HG02885 (cell line): Measurements from ENCODE around the gene NBPF3.
"Not testable (repeated sequence)": the region's sequence is repeated elsewhere in the genome, so short reads cannot be mapped to it uniquely, and the experiment has no call there.

Source experiments
- ATAC-seq: cut with Tn5 transposase; IDR thresholded peaks from one replicate; pipeline ENCODE4 v1.9.1; 2021; ENCODE audit warnings: mild to moderate bottlenecking; ENCODE audit not compliant: unreplicated experiment, poor library complexity

NBPF3 gene

DNA sequence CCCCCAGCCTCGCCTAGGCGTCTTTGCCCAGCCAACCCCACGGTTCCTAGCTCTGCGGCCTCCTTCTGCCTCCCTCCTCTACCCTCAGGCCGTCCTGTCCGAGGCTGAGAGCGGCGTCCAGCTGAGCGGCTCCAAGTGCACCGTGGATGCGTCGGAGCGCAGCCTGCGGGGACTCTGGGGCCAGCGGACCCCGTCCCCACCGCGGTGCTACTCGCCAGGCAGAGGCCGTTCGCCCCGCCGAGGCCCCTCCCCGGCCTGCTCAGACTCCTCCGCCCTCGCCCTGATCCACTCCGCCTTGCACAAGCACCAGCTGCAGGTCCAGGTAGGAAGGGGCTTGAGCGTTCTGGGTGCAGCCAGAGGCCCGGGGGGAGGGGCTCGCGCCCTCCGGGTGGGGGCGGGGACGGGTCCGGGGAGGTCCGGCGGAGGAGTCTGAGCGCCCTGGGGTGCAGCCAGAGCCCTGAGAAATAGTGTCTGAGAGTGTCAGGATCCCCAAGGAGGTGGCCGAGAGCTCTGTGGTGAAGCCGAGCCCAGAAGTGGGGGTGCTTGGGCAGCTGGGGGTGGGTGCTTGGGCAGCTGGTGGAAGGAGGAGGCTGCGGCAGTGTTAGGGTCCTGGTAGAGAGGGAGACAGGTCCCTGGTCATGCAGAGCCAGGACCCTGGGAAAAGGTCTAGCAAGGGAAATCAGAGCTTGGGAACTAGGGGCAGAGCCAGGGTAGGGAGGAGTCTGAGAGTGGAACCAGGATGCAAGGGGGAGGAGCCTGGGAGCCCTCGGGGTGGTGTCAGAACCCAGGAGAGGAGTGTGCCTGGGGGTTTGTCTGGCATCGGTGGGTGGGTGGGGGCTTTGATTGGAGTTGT lies 3.2 kb upstream of the NBPF3 start:
- ATAC-seq = no peak

DNA sequence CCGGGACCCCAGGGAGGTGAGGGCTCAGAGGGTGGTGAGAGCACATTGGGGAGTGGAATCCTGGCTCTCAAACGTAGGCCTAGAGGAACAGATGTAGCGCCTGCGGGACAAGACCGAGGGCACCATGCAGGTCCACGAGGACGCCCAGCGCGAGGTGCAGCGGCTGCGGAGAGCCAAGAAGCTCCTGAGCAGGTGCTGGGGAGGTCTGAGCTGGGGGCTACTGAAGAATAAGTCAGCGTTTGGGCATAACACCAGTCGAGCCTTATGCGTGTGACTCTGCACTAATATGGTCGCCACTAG lies 2.6 kb upstream of the NBPF3 start:
- no peak for ATAC-seq

DNA sequence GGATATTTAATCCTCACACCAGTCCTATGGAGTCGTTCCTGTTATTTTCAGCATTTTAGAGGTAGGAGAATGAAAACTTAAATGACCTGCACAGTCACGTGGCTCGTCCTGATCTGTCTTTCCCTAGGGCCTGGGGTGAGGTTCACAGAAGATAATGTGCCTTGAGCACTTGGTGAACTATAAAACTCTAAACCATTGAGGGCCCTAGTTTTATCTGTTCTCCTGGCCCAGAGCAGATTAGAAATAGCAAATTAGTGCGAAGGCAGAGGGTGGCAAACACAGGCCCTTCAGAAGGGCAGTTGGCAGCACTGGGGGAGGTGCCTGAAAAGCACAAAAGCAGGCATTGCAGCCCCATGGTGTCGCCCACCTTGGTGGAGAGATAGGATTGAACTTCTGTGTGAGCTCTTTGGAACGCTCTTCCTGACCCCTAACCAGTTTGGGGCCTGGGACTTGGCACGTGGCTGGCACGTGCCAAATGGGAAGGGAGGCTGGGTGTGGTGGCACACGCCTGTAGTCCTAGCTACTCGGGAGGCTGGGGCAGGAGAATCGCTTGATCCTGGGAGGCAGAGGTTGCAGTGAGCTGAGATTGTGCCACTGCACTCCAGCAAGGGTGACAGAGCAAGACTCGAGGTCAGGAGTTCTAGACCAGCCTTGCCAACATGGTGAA lies 1.2 kb upstream of the NBPF3 start:
- ATAC-seq = not testable (repeated sequence)

DNA sequence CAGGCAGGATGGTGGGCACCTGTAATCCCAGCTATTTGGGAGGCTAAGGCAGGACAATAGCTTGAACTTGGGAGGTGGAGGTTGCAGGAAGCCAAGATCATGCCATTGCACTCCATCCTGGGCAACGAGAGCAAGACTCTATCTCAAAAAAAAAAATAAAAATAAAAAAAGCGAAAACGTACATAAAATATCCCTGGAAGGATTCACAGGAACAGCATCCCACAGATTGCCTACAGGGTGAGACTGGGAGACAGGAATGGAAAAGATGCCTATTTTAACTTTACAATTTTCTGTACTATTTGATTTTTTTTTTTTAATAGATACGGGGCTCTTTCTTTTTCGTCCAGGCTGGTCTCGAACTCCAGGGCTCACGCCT lies 604 bp upstream of the NBPF3 start:
- ATAC-seq = no peak

DNA sequence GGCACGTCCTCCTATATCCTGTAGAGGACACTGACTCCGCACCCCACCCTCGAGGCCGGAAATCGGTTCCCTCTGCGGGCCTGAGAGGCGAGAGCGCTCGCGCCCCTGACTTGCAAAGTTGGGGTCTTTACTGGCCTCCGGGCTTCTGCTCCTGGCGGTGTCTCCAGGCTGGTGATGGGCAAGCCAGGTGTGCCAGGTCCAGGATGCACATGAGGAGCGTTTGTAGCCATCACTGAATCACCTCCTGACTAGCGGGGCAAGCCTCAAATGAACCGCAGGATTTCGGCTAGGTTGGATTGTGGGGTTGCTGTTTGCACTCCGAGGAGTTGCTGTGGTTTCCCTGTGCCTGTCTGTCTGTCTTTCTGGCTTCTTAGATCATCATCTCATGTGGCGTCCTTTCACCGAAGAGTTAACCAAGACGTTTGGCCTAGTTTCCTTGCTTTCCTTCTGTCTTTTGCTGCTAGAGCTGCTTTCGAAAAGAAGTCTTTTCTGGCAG lies 741 bp downstream of the NBPF3 start:
- ATAC-seq = not testable (repeated sequence)

DNA sequence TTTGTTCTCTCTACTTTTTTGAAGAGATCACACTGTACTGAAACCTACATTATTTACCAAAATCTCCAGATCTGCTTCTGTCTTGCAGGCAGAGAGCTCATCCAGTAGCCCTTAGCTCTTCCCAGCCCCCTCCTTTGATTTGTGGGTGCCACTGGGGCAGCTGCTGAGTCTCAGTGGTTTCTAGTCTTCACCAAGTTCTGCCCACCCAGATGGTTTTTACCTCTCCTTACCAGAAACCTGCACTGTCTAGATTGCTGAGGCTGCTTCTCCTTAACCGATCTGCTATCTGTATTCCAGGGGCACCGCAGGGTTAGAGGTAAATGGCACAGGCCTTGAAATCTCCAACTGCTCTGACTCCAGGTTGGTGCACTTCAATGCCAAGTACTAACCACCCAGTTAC lies 6.7 kb downstream of the NBPF3 start:
- not testable (repeated sequence) for ATAC-seq

DNA sequence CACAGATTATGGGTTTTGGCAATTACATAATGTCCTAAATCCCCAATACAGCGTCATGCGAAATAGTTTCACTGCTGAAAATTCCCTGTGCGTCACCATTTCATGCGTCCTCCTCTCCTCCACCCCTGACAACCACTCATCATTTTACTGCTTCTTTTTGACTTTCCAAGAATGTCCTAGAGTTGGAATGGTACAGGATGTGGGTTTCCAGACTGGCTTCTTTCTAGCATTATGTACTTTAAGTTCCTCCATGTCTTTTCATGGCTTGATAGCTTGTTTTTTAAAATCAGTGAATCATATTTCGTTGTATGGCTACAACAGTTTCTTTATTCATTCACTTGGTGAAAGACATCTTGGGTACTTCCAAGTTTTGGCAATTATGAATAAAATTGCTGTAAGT lies 7.4 kb downstream of the NBPF3 start:
- no peak for ATAC-seq

DNA sequence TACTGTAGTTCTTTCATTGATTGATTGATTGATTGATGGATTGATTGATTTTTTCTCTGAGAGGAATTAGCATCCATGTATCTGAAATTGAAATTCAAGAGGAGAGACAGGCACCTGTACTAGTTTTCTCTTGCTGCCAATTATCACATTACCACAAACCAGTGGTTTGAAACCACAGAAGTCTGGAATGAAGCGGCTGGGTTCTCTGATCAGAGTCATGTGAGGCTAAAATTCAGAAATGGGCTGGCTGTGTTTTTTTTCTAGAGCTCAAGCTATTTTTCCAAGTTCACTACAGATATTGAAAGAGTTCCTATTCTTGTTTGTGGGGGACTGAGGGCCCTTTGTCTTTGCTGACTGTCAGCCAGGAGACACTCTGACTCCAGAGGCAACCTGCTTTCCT lies 10.0 kb downstream of the NBPF3 start:
- no peak for ATAC-seq

DNA sequence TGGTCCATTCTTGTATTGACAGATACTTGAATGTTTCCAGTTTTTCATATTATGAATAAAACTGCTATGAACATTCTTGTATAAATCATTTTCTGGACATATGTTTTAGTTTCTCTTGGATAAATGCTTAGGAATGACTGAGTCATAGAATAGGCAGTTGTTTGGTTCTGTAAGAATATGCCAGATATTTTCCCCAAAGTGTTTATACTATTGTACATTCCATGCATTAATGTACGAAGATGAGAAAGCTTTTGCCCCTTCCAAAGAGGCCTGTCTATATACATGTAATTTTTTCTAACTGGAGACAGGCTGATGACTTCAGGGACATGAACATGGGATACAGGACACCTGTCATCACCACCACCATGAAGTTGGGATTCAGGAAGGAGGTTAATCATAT lies 11.3 kb downstream of the NBPF3 start:
- no peak for ATAC-seq

DNA sequence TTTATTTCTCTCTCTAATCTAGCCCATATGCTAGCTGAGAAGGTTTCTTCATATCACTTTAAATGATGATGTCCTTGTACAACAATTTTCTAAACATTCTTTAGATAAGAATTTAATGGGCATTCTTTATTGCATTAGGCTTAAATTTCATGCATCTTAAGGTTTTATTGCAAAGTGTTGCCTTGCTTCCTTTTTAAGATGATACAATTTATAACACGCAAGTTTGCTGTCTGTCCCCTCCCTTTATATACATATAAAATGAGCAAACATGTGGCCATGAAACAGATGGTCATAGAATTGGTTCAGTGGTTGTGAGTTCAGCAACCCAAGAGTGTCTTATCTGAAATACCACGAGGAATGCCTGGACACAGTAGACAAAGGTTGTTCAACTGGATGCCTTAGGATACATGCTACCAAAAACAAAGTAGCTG lies 12.1 kb downstream of the NBPF3 start:
- ATAC-seq = no peak

DNA sequence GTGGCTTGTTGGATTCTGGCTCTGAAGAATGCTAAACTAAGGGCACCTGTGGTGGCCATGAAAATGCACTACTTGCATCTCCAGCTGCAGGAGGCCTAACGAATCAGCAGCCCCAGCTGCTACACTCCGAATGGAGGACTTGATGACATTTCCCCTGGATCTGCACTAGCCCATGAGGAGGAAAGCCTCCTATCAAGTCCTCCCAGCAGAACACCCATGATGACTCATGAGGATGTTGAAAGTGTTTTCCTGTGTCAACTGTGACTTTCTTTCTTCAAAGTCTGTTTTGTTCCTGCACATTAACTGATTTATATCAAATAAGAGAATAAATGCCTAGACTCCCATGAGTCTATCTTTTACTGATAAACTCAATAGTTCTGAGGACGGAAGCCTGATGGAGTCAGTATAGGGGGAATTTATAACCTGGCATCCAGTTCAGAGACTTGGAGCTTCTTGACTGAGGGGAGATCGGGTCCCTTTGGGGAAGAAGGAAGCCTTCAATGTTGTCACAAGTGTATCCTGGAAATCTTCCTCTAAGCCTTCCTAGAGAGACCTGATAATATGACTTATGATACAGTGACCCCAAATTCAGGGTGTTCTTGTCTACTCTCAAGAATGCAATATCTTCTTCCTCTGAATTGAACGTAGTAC lies 14.2 kb downstream of the NBPF3 start:
- not testable (repeated sequence) for ATAC-seq

DNA sequence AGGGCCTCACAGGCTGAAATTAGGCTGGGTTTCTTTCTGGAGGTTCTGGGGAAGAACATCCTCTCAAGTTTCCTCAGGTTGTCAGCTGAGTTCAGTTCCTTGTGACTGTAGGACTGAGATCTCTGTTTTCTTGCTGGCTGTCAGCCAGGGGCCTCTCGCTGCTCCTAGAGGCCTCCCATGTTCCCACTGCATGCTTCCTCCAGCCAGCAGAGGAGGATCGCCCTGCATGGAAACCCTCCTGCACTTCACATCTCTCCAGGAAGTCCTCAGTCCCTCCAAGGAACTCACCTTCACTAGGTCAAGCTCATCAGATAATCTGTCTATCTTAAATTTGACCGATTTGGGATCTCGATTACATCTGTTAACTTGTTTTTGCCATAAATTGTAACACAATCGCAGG lies 15.0 kb downstream of the NBPF3 start:
- not testable (repeated sequence) for ATAC-seq

DNA sequence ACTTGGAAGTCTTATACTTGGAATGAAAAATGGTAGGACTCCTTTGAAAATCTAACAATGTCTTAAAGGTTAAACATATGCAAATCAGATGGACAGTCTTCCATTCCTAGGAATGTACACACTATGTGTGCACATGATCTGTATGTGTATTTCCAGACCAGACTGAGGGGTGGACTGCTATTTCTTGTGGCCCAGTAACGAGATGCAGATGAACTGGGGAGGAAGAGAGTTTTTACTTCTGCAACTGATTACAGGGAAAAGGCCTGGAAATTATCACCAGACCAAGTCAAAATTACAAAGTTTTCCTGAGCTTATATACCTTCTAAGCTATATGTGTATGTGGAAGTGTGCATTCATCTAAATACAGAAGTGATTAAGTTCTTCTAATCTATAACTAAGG lies 17.7 kb downstream of the NBPF3 start:
- no peak for ATAC-seq

DNA sequence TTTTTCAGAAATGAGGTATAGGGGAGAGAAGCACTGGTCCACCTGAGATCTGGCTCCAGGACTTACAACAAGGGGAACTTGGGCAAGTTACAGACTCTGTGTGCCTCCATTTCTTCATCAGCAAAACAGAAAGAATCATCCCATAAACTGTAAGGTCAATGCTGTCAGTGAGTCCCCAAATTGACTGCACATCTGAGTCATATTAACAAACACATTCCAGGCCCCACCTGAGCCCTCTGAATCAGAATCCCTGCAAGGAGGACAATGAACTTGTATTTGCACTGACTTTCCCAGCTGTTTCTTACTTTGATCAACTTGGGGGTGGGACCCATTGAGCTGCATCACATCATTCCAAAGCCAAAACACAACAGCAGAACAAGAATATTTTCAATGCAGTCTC lies 25.2 kb downstream of the NBPF3 start:
- ATAC-seq = not testable (repeated sequence)

DNA sequence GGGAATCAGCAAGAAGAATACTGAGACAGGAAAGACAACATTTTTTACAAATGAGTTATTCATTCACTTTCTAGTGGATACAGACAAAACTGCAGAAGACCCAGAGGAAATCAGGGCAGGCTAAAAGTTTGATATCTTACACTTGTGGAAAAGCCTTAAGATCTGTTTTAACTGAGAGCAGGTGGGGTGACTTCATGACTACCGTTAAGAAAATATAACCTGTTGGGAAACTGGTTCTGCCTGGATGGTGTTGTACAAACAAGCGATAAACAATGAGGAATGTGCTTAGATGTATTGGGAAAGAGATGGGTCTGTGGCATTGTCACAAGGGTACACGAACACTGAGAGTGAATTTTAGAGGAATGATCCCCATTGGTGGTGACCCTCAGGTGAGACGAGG lies 28.0 kb downstream of the NBPF3 start:
- ATAC-seq = not testable (repeated sequence)

DNA sequence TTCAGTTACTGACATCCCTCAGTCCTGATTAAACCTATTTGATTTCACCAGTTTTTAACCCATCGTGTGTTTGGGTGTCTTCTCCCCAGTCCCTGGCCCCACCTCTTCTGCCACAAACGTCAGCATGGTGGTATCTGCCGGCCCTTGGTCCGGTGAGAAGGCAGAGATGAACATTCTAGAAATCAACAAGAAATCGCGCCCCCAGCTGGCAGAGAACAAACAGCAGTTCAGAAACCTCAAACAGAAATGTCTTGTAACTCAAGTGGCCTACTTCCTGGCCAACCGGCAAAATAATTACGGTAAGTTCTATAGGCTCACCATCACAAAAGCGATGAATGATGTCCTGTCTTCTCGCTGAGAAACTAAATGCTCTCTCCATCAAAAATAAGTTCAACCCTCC lies 28.7 kb downstream of the NBPF3 start:
- no peak for ATAC-seq

DNA sequence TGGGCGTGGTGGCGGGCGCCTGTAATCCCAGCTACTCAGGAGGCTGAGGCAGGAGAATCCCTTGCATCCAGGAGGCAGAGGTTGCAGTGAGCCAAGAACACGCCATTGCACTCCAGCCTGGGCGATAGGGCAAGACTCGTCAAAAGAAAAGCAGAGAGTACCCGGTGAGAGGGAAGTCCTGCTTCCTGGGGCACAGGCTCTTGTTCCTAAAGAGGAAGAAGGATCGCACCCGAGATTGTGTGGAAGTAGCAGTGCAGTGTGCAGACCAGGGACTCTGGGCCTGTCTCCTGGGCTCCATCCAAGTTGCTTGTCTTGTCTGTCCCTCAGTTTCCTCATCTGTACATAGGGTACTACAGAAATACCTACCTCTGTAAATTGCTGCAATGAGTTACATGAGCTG lies 29.6 kb downstream of the NBPF3 start:
- no peak for ATAC-seq

DNA sequence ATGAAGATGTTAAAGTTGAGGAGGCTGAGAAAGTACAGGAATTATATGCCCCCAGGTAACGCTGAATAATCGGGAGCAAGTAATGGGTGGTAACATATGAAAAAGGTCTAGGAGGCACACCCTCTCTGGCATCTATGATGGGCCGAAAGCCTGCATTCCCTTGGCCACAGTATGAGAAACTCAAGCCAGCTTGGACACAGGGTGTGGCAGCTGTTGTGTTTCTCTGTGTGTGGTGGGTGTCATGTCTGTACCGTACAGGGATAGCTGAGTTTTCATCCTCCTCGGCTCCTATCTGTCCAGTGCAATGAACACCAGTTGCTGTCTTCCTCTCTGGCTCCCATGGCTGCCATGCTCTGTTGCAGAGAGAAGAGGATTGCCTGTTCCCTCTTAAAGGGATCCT lies 32.9 kb downstream of the NBPF3 start:
- ATAC-seq = no peak

DNA sequence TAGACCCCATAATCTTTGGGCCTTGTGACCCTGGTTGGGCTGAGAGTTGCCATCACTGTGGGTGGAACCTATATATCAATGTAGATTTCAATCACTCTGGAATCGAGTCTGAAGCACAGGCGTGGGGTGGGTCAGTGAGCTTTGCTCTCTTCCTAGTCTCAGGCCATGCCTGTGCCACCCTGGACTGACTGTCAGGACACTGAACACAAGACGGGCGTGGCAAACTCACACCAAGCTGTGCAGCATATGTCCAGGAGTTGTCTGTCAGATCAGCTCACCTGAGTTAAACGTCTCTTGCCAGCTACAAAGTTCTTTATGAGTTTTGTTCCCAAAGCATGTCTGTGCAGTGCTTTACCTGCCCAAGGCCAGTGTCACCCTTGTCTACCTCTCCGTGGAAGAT lies 38.4 kb downstream of the NBPF3 start:
- no peak for ATAC-seq

DNA sequence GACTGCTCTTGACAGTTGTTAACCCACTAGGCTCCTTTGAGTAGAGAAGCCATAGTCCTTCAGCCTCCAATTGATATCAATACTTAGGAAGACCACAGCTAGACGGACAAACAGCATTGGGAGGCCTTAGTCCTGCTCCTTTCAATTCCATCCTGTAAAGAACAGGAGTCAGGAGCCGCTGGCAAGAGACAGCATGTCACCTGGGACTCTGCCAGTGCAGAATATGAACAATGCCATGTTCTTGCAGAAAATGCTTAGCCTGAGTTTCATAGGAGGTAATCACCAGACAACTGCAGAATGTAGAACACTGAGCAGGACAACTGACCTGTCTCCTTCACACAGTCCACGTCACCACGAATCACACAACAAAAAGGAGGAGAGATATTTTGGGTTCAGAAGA lies 43.9 kb downstream of the NBPF3 start:
- ATAC-seq = not testable (repeated sequence)

DNA sequence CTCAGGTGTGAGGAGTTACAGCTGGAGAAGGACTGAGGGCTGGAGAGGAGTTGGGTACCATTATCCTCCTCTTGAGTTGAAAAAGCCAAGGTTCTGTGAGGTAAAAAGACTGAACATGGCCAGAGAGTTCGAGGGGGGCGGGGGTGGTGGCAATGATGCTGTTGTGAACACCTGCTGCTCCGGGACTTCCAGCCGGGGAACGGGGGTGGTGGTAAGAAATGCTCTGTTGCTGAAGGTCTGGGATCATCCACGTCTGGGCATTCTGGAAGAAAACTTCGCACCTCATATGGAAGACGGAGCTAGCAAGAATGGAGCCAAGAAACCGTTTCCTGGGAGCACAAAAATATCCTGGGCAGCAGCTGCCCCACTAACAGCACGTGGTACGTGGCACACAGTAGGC lies 49.2 kb downstream of the NBPF3 start:
- no peak for ATAC-seq
